ENCODE measurements around the gene APBA1.
"Not testable (repeated sequence)": the region's sequence is repeated elsewhere in the genome, so short reads cannot be mapped to it uniquely, and the experiment has no call there.

APBA1 gene

GRCh38 chr9:69442486-69442885, 229.7 kb downstream of the APBA1 start:
- no peak for DNase-seq (ENCODE audit: low spot score)

GRCh38 chr9:69440254-69440955, 231.8 kb downstream of the APBA1 start:
- not testable (repeated sequence) for DNase-seq (ENCODE audit: low spot score)

GRCh38 chr9:69439654-69440053, 232.5 kb downstream of the APBA1 start:
- DNase-seq (ENCODE audit: low spot score): not testable (repeated sequence)

GRCh38 chr9:69433968-69434367, 238.2 kb downstream of the APBA1 start:
- no peak for DNase-seq (ENCODE audit: low spot score)

GRCh38 chr9:69433392-69433791, 238.8 kb downstream of the APBA1 start:
- DNase-seq (ENCODE audit: low spot score): no peak

- no peak for DNase-seq (ENCODE audit: low spot score)
Measured at GRCh38 chr9:69432623-69433022, 239.5 kb downstream of the APBA1 start.

GRCh38 chr9:69431777-69432176, 240.4 kb downstream of the APBA1 start:
- DNase-seq (ENCODE audit: low spot score): no peak

- no peak for DNase-seq (ENCODE audit: low spot score)
Measured at GRCh38 chr9:69431203-69431602, 241.0 kb downstream of the APBA1 start.

GRCh38 chr9:69430206-69430605, 242.0 kb downstream of the APBA1 start:
- DNase-seq (ENCODE audit: low spot score): no peak

GRCh38 chr9:69429281-69429680, 242.9 kb downstream of the APBA1 start:
- no peak for DNase-seq (ENCODE audit: low spot score)

- DNase-seq (ENCODE audit: low spot score): no peak
Measured at GRCh38 chr9:69428017-69428785, 244.0 kb downstream of the APBA1 start.

- peak; percentile 47 for DNase-seq (ENCODE audit: low spot score)
Measured at GRCh38 chr9:69427286-69427685, 244.9 kb downstream of the APBA1 start.

- DNase-seq (ENCODE audit: low spot score): peak; percentile 24
Measured at GRCh38 chr9:69425136-69425801, 246.9 kb downstream of the APBA1 start.

- DNase-seq (ENCODE audit: low spot score): peak; percentile 80
Measured at GRCh38 chr9:69421908-69422801, 250.0 kb downstream of the APBA1 start.

GRCh38 chr9:69420611-69421270, 251.4 kb downstream of the APBA1 start:
- DNase-seq (ENCODE audit: low spot score): no peak

- DNase-seq (ENCODE audit: low spot score): no peak
Measured at GRCh38 chr9:69412741-69413150, 259.4 kb downstream of the APBA1 start.

- no peak for DNase-seq (ENCODE audit: low spot score)
Measured at GRCh38 chr9:69411931-69412740, 260.0 kb downstream of the APBA1 start.

GRCh38 chr9:69411246-69411645, 260.9 kb downstream of the APBA1 start:
- no peak for DNase-seq (ENCODE audit: low spot score)

- DNase-seq (ENCODE audit: low spot score): not testable (repeated sequence)
Measured at GRCh38 chr9:69409936-69410335, 262.2 kb downstream of the APBA1 start.

- DNase-seq (ENCODE audit: low spot score): no peak
Measured at GRCh38 chr9:69400470-69400869, 271.7 kb downstream of the APBA1 start.

All from putamen (tissue), 1 donor.